Measurements from ENCODE around the gene ANK2. TPM values are rescaled to one million over a fixed set of nuclear protein-coding genes. Genes with fewer than 3 reads are reported as not detected.

ANK2 gene
- total and polyA plus RNA-seq, 12 donors = 21.9 to 373 (median 298) TPM

- 78 to 88% methylated on average over 3 of the region's 3 CpGs for WGBS, 2 donors
- H3K27ac ChIP-seq = peak overlapping the region in 1 of 10 donors; percentile 37
- no peak for ATAC-seq
These were observed 111.1 kb downstream of the ANK2 start for GRCh38 chr4:113160548-113160947.

GRCh38 chr4:113162089-113162488 is 112.6 kb downstream of the ANK2 start:
- TF ChIP-seq CTCF (IDR thresholded peaks at IDR 0.05) = no peak
- DNase-seq (no peak), ATAC-seq (peak in 1 of 8 donors; percentile 52)
- intact Hi-C loops (cut with DNase I) = no loop called here
- WGBS, 2 donors = 93 to 97% methylated on average over 1 of the region's 1 CpG
- Histone ChIP-seq H3K9me3 (no peaks in the 10 kb centered on the region), H3K36me3 (no peaks in the 10 kb centered on the region), H3K27me3 (no peaks in the 10 kb centered on the region), H3K4me3 (no peak overlapping the region), H3K27ac (peak overlapping the region in 5 of 10 donors; percentile 14 to 54 (median 43)), H3K4me1 (peaks cover 0 to 23% (median 6%) of the 10 kb centered on the region in 9 donors)

More at GRCh38 chr4:113160548-113160947, 111.1 kb downstream of the ANK2 start:
- intact Hi-C loops (cut with DNase I) = no loop called here
- no peaks in the 10 kb centered on the region for H3K27me3 ChIP-seq
- no peak overlapping the region for H3K4me3 ChIP-seq
- TF ChIP-seq CTCF (IDR thresholded peaks at IDR 0.05) = no peak
- DNase-seq = no peak
- H3K36me3 ChIP-seq = no peaks in the 10 kb centered on the region
- no peaks in the 10 kb centered on the region for H3K9me3 ChIP-seq
- H3K4me1 ChIP-seq = peaks cover 0 to 23% (median 6%) of the 10 kb centered on the region in 9 donors

DNA sequence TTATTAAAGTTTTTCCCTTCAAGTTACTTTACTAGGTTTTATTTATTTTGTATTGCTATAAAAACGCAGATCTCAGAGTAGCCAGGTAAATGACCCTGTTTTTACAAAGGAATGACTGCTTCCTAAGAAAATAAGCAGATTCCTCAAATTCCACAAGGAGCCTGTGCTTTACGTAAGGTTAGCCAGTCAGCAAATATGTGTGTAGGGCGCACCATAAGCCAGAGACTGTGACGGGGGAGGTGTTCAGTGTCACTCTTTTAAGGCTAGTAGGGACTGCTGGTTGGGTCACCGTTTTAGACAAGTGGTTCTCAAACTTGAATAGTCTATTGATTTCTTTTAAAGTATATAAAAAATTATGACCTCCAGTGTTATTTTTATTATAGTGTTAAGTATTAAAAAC is 119.9 kb downstream of the ANK2 start:
- Histone ChIP-seq H3K4me3 (no peak overlapping the region), H3K36me3 (no peaks in the 10 kb centered on the region), H3K4me1 (peaks cover 0 to 26% (median 13%) of the 10 kb centered on the region in 9 donors), H3K27me3 (no peaks in the 10 kb centered on the region), H3K27ac (no peak overlapping the region), H3K9me3 (no peaks in the 10 kb centered on the region)
- TF ChIP-seq CTCF (IDR thresholded peaks at IDR 0.05) = no peak
- WGBS, 2 donors = 54 to 68% methylated on average over 5 of the region's 5 CpGs
- ATAC-seq (no peak), DNase-seq (no peak)
- intact Hi-C loops (cut with DNase I) = loop anchor here in 1 of 10 donors (5.0 kb wide), 1 partner anchor 57 kb away; no protein-coding TSS in a partner anchor

- ATAC-seq = peak in 3 of 8 donors; percentile 24 to 62 (median 56)
- intact Hi-C loops (cut with DNase I) = no loop called here
- Histone ChIP-seq H3K27me3 (no peaks in the 10 kb centered on the region), H3K9me3 (no peaks in the 10 kb centered on the region), H3K27ac (peak overlapping the region in 1 of 10 donors; percentile 5), H3K4me3 (no peak overlapping the region), H3K4me1 (peaks cover 0 to 26% (median 13%) of the 10 kb centered on the region in 9 donors), H3K36me3 (peaks cover 0 to 3% (median 0%) of the 10 kb centered on the region in 9 donors)
- no peak for TF ChIP-seq CTCF (IDR thresholded peaks at IDR 0.05)
- no peak for DNase-seq
- 67 to 70% methylated on average over 5 of the region's 5 CpGs for whole genome bisulfite sequencing, 2 donors
These were observed 120.8 kb downstream of the ANK2 start for GRCh38 chr4:113170115-113170804.

All from heart right ventricle (tissue), 16 donors.